HUES6 (cell line): ENCODE data around the gene RHOBTB3.

Source experiments
- H3K27ac ChIP-seq: 2 replicates; pipeline ENCODE4 v1.7.0; 2013; ENCODE audit warnings: low read depth, mild to moderate bottlenecking, low read length, inconsistent platforms
- H3K27me3 ChIP-seq: 2 replicates; pipeline ENCODE4 v1.6.1; 2013; ENCODE audit warnings: low read length; ENCODE audit not compliant: control insufficient read depth, insufficient read depth
- H3K36me3 ChIP-seq: 2 replicates; pipeline ENCODE4 v1.6.1; 2013; ENCODE audit warnings: low read length; ENCODE audit not compliant: control insufficient read depth, insufficient read depth
- H3K4me1 ChIP-seq: 2 replicates; pipeline ENCODE4 v1.6.1; 2013; ENCODE audit warnings: low read length; ENCODE audit not compliant: control insufficient read depth, insufficient read depth
- H3K4me3 ChIP-seq: 2 replicates; pipeline ENCODE4 v1.5.1; 2013; ENCODE audit warnings: low read depth, low read length
- H3K9ac ChIP-seq: one replicate; pipeline ENCODE4 v1.6.1; 2013; ENCODE audit warnings: mild to moderate bottlenecking, low read length
- H3K9me3 ChIP-seq: 2 replicates; pipeline ENCODE4 v1.6.1; 2013; ENCODE audit warnings: low read depth, low read length; ENCODE audit not compliant: control insufficient read depth, insufficient read depth

The RHOBTB3 gene

GRCh38 chr5:95734906-95735305, 3.8 kb downstream of the RHOBTB3 start:
- H3K27ac ChIP-seq = no peak overlapping the region
- peaks cover 7% of the 10 kb centered on the region for H3K4me1 ChIP-seq
- no peaks in the 10 kb centered on the region for H3K9me3 ChIP-seq
- H3K27me3 ChIP-seq = peaks cover 46% of the 10 kb centered on the region
- no peak overlapping the region for H3K9ac ChIP-seq
- H3K4me3 ChIP-seq = peak overlapping the region; percentile 6; the same call in 1 of the 2 replicates
- peaks cover 11% of the 10 kb centered on the region; the same call in 1 of the 2 replicates for H3K36me3 ChIP-seq

DNA sequence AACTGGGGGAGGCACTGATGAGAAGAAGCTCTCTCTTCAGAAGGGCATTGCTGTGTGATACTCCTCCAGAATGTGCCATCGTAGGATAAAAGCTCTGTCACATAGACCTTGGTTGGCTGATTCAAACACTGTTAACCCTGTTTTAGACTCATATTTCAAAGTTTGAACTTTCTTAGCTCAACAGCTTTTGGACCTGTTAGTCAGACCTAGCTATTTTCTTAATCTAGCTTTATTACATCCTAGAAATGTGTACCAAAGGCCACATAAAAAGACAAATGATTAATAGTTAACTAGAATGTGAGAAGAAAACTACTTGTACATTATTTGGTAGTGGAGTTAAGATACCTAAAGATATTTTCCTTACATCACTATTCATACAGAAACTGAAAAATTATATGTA, 4.3 kb downstream of the RHOBTB3 start:
- Histone ChIP-seq H3K27me3 (peaks cover 41% of the 10 kb centered on the region), H3K36me3 (peaks cover 11% of the 10 kb centered on the region; the same call in 1 of the 2 replicates), H3K4me1 (peaks cover 2% of the 10 kb centered on the region), H3K9ac (no peak overlapping the region), H3K27ac (no peak overlapping the region), H3K4me3 (no peak overlapping the region), H3K9me3 (no peaks in the 10 kb centered on the region)

DNA sequence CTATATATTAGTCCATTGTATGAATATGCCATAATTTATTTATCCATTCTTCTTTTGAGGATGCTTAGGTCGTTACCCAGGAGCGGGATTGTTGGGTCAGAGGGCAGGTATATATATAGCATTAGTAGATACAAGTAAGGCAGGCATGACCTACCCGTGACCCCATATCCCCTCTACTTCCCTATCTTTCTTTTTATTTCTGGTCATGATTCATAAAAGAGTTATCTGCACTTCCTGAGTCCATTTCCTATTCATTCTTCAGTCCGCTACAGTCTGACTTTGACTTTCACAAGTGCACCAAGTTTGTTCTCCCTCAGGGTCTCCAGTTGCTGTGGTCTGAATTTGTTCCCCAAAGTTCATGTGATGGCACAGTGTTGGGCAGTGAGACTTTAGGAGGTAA, 6.9 kb downstream of the RHOBTB3 start:
- H3K27ac ChIP-seq = no peak overlapping the region
- no peak overlapping the region for H3K4me3 ChIP-seq

DNA sequence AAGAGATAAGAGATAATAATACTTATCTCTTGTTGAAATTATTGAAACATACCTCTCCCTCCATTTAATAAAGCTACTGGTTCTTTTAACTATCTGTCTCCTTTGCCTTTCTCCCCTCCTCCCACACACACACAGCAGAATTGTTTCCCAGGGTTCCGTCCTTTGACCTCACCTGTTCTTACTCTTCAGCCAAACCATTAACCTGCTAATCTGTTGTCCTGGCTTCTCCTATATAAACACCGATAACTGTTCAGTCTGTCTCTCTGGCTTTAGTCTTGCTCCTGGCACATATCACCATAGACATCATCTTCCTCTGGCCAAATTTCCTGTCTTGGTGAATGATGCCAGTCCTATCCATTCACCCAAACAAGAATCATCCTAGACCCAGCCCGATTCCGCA, 7.7 kb downstream of the RHOBTB3 start:
- Histone ChIP-seq H3K4me1 (0 out of 2 replicates have a peak, but pooled peaks cover 3% of the 10 kb centered on the region), H3K36me3 (peaks cover 11% of the 10 kb centered on the region; the same call in 1 of the 2 replicates), H3K9me3 (no peaks in the 10 kb centered on the region), H3K4me3 (no peak overlapping the region), H3K9ac (no peak overlapping the region), H3K27me3 (peaks cover 12% of the 10 kb centered on the region), H3K27ac (no peak overlapping the region)

More for the DNA sequence above, 6.9 kb downstream of the RHOBTB3 start:
- peaks cover 20% of the 10 kb centered on the region for H3K27me3 ChIP-seq
- no peaks in the 10 kb centered on the region for H3K4me1 ChIP-seq
- no peak overlapping the region for H3K9ac ChIP-seq
- no peaks in the 10 kb centered on the region for H3K9me3 ChIP-seq
- H3K36me3 ChIP-seq = peaks cover 11% of the 10 kb centered on the region; the same call in 1 of the 2 replicates

DNA sequence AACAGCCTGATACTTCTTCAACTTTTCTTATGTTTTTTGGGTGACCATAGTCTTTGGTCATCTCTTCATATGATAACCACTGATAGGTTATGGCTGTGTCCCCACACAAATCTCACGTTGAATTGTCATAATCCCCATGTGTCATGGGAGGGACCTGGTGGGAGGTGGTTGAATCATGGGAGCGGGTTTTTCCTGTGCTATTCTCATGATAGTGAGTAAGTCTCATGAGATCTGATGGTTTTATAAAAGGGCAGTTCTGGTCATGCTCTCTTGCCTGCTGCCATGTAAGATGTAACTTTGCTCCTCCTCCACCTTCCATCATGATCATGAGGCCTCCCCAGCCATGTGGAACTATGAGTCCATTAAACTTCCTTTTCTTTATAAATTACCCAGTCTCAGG, 8.7 kb downstream of the RHOBTB3 start:
- H3K36me3 ChIP-seq = peaks cover 11% of the 10 kb centered on the region; the same call in 1 of the 2 replicates

DNA sequence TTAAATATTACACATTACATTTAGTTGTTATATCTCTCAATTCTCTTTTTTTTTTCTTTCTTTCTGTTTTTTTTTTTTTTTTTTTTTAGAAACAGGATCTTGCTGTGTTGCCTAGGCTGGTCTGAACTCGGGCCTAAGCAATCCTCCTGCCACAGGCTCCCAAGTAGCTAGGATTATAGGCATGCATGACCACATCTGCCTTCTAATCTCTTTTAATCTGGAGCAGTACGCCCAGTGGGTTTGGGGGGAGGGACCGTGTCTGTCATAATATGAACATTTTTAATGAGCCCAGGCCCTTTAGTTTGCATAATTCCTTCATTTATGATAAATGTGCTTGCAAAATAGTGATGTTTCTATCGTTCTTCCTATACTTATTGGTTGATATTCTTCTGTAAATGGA, 10.3 kb downstream of the RHOBTB3 start:
- Histone ChIP-seq H3K36me3 (peaks cover 11% of the 10 kb centered on the region; the same call in 1 of the 2 replicates), H3K9me3 (no peaks in the 10 kb centered on the region), H3K4me1 (0 out of 2 replicates have a peak, but pooled peaks cover 3% of the 10 kb centered on the region), H3K4me3 (no peak overlapping the region), H3K9ac (no peak overlapping the region), H3K27ac (no peak overlapping the region), H3K27me3 (no peaks in the 10 kb centered on the region)

More for the DNA sequence above, 8.7 kb downstream of the RHOBTB3 start:
- no peaks in the 10 kb centered on the region for H3K9me3 ChIP-seq
- H3K4me3 ChIP-seq = no peak overlapping the region
- H3K9ac ChIP-seq = no peak overlapping the region
- H3K4me1 ChIP-seq = 0 out of 2 replicates have a peak, but pooled peaks cover 3% of the 10 kb centered on the region
- no peak overlapping the region for H3K27ac ChIP-seq
- H3K27me3 ChIP-seq = peaks cover 4% of the 10 kb centered on the region; the same call in 1 of the 2 replicates

DNA sequence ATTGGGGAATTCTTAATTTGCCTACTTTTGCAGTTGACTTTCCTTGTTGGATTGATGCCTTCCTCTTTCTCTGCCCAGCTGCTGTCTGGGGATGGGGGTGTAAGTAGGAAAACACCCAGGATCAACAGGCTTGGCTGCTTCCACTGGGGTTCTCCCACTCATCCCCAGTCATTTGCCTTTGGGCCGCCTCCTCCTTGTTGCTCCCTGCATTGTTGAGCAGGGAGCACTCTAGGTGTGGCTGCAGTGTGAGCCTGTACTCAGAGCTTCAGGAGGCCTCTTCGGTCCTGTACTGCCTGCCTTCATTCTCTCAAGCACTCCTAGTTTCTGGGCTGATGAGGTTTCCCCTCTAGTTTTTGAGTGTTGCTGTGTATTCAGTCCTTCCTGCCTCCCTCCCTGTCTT, 12.1 kb downstream of the RHOBTB3 start:
- Histone ChIP-seq H3K27me3 (no peaks in the 10 kb centered on the region), H3K4me1 (0 out of 2 replicates have a peak, but pooled peaks cover 7% of the 10 kb centered on the region), H3K9me3 (no peaks in the 10 kb centered on the region), H3K4me3 (no peak overlapping the region), H3K27ac (no peak overlapping the region), H3K36me3 (peaks cover under 1% of the 10 kb centered on the region; the same call in 1 of the 2 replicates), H3K9ac (no peak overlapping the region)

- no peak overlapping the region for H3K9ac ChIP-seq
- H3K36me3 ChIP-seq = peaks cover 3% of the 10 kb centered on the region; the same call in 1 of the 2 replicates
Measured at GRCh38 chr5:95743877-95744276, 12.7 kb downstream of the RHOBTB3 start.

DNA sequence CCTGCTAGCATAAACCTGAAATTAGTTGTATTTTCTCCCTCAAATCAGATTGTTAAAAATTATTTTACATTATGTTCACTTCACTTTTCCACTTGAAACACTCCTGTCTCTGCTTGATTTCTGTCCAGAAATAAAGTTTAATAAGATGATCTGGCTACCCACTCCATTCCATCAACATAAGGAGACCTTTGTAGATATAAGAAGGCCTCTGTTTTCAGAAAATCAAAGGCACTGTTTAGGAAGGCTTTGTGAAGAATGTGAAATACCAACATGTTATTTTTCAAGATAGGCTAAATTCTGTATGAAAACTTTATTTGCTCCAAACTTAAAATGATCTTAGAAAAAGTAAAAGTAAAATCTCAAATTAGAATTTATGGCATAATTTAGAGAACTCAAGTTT, 15.1 kb downstream of the RHOBTB3 start:
- no peak overlapping the region for H3K9ac ChIP-seq
- no peak overlapping the region for H3K4me3 ChIP-seq
- H3K36me3 ChIP-seq = peaks cover 6% of the 10 kb centered on the region; the same call in 1 of the 2 replicates
- H3K9me3 ChIP-seq = no peaks in the 10 kb centered on the region
- H3K27ac ChIP-seq = no peak overlapping the region
- H3K27me3 ChIP-seq = no peaks in the 10 kb centered on the region
- 0 out of 2 replicates have a peak, but pooled peaks cover 7% of the 10 kb centered on the region for H3K4me1 ChIP-seq

More at GRCh38 chr5:95743877-95744276, 12.7 kb downstream of the RHOBTB3 start:
- 0 out of 2 replicates have a peak, but pooled peaks cover 7% of the 10 kb centered on the region for H3K4me1 ChIP-seq
- H3K4me3 ChIP-seq = no peak overlapping the region
- H3K9me3 ChIP-seq = no peaks in the 10 kb centered on the region
- no peak overlapping the region for H3K27ac ChIP-seq
- no peaks in the 10 kb centered on the region for H3K27me3 ChIP-seq

DNA sequence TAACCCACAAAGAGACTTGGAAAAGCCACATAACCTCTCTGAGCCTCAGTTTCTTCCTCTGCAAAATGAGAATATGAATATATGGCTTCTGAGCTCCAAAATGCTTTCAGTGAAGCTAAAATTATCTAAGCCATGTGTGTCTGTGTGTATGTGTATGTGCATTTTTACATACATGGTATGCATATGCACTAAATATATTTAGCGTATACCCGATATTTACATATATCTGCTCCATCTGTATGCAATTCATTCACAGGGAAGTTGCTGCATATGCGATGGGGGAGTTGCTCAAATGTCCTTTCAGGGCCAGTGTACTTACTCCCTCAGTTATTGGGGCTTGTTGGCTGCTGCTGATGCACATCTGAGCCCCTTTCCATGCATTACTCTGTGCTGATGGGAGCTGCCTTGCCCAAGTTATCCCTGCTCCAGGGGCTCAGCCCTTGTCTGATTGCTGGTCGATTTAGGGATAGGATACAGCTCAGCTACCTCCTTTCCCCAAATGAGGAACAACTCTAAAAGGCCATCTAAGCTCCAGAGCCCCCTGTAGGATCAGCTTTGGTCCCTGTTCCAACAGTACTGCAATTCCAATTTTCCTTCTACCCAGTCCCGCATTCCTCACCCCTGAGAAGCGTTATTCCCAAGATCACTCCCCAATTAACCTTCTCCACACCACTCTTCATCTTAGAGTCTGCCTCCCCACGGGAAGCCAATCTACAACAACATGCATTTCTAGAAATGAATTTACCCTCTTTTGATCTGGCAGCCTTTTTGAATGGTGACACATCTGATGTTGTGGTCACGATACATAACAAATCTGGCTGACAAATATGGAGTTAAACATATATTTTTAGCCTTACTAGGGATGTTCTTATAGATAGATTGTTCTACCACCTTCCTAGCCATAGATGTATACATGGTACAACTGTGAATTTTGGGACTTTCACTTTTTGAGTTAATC, 15.9 kb downstream of the RHOBTB3 start:
- Histone ChIP-seq H3K4me1 (0 out of 2 replicates have a peak, but pooled peaks cover 7% of the 10 kb centered on the region), H3K27ac (no peak overlapping the region), H3K9ac (no peak overlapping the region), H3K36me3 (peaks cover 6% of the 10 kb centered on the region; the same call in 1 of the 2 replicates), H3K9me3 (no peaks in the 10 kb centered on the region), H3K4me3 (no peak overlapping the region), H3K27me3 (no peaks in the 10 kb centered on the region)

DNA sequence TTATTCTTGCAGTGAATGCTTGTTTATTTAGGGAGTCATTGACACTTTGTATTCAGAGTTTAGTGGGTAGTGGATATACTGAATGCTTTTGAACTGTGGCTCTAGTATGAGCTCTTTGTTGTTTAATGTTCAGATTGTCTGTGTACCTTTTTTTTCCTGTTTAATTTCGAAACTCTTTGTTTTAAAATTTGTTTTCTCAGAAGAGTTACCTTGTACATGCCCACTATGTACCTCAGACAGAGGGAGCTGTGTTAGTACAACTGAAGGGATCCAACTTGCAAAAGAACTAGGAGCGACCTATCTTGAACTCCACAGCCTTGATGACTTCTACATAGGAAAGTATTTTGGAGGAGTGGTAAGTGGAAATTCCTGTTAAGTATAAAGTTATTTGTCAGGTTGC, 17.0 kb downstream of the RHOBTB3 start:
- Histone ChIP-seq H3K4me1 (0 out of 2 replicates have a peak, but pooled peaks cover 7% of the 10 kb centered on the region), H3K9ac (no peak overlapping the region), H3K36me3 (peaks cover 6% of the 10 kb centered on the region; the same call in 1 of the 2 replicates), H3K4me3 (no peak overlapping the region), H3K9me3 (no peaks in the 10 kb centered on the region), H3K27ac (no peak overlapping the region), H3K27me3 (no peaks in the 10 kb centered on the region)
